Stimulated activated CD4-positive, alpha-beta T cell treated with anti-CD3 and anti-CD28 coated beads, Interleukin-4, amount 100 ng/mL, for 1 hour (primary cell): ENCODE results near the gene INS.

Experiments used
- DNase-seq: peaks from one replicate; pipeline ENCODE4 v3.0.0-alpha.2; 2020

Gene INS

GRCh38 chr11:2143799-2144543, 17.0 kb downstream of the INS start:
- peak; percentile 40 for DNase-seq

- no peak for DNase-seq
Measured at GRCh38 chr11:2143477-2143798, 17.6 kb downstream of the INS start.

- peak; percentile 37 for DNase-seq
Measured at GRCh38 chr11:2142762-2143202, 18.2 kb downstream of the INS start.

GRCh38 chr11:2142300-2142759, 18.7 kb downstream of the INS start:
- no peak for DNase-seq

GRCh38 chr11:2140411-2141400, 20.3 kb downstream of the INS start:
- no peak for DNase-seq

- DNase-seq: no peak
Measured at GRCh38 chr11:2139621-2140337, 21.2 kb downstream of the INS start.

GRCh38 chr11:2139123-2139521, 21.9 kb downstream of the INS start, which contains the start of gene IGF2:
TSS of gene IGF2 (minus strand) at chr11:2139389. CDS start at chr11:2135523, 3,866 bp downstream.
- DNase-seq: peak; percentile 24

- DNase-seq: peak; percentile 34
Measured at GRCh38 chr11:2138431-2139122, 22.4 kb downstream of the INS start.

GRCh38 chr11:2138068-2138430, 23.0 kb downstream of the INS start:
- DNase-seq: no peak

- no peak for DNase-seq
Measured at GRCh38 chr11:2137202-2138067, 23.6 kb downstream of the INS start.

GRCh38 chr11:2136952-2137201, 24.1 kb downstream of the INS start:
- DNase-seq: no peak

GRCh38 chr11:2136209-2136951, 24.6 kb downstream of the INS start:
- no peak for DNase-seq

GRCh38 chr11:2135648-2136201, 25.3 kb downstream of the INS start:
- no peak for DNase-seq

- DNase-seq: no peak
Measured at GRCh38 chr11:2135018-2135569, 25.9 kb downstream of the INS start.

GRCh38 chr11:2134022-2135010, 26.7 kb downstream of the INS start:
- no peak for DNase-seq

- no peak for DNase-seq
Measured at GRCh38 chr11:2133241-2134021, 27.6 kb downstream of the INS start.

GRCh38 chr11:2132874-2133240, 28.2 kb downstream of the INS start:
- no peak for DNase-seq

- no peak for DNase-seq
Measured at GRCh38 chr11:2132246-2132645, 28.8 kb downstream of the INS start.
